K562 (cell line): ENCODE measurements around the gene PSMA2. TPM values are rescaled to one million over a fixed set of nuclear protein-coding genes. Genes with fewer than 3 reads are reported as not detected.

ENCODE experiments used
- ATAC-seq: fragments of 200-7000 bp; cut with Tn5 transposase; 3 replicates; pipeline ENCODE4 v1.9.1; 2020; ENCODE audit warnings: moderate library complexity
- BruUV-seq: library from RNA; stranded (reverse); fragments of 400-500 nt; replicated peaks from 2 replicates; lab custom pipeline; 2021; lab: Mats Ljungman, UMichigan
- CTCF ChIA-PET: fragments of 300-600 bp; formaldehyde crosslinking; extraction: SDS; loops from one replicate; lab custom pipeline; 2021; ENCODE audit warnings: low intra/inter-chr PET ratio; lab: Yijun Ruan, JAX
- POLR2A ChIA-PET: fragments of 300-600, 350-650 bp; sonication (Branson Sonifier 250); formaldehyde crosslinking; extraction: SDS; loops from one replicate; lab custom pipeline; 2021; ENCODE audit warnings: antibody characterized with exemption, inconsistent platforms; lab: Yijun Ruan, JAX
- DNase-seq, 4 experiments: peaks; one replicate each; pipeline versions ENCODE4 v3.0.0 to v3.0.0-alpha.2; 2011 to 2018; ENCODE audit warnings: low spot score in 3 of 4, mixed read lengths in 3 of 4; ENCODE audit errors: extremely low read depth in 1 of 4
- FAIRE-seq: peaks from 2 replicates; lab custom pipeline; 2011; peaks lifted over from hg19 to GRCh38; lab: Jason Lieb, UNC
- H2AFZ ChIP-seq: 2 replicates; pipeline ENCODE4 v1.6.0; 2011; ENCODE audit warnings: low read depth, low read length, control low read depth, inconsistent platforms
- H3K27ac ChIP-seq: fragments of 200-600 bp; 3 replicates; pipeline ENCODE4 v1.8.0; 2011; ENCODE audit warnings: low read depth, mild to moderate bottlenecking, control low read depth, inconsistent platforms, low read length, moderate library complexity, mixed read lengths; ENCODE audit errors: extremely low read depth
- H3K27me3 ChIP-seq, 2 experiments: fragments of 300-600 bp in 1 of 2; 2 replicates in 1 of 2; 3 replicates in 1 of 2; pipeline versions ENCODE4 v1.6.0 to v1.8.0; 2011; ENCODE audit warnings: inconsistent platforms in 2 of 2, low read length in 2 of 2, mild to moderate bottlenecking in 1 of 2, mixed read lengths in 1 of 2, moderate library complexity in 1 of 2; ENCODE audit not compliant: control insufficient read depth in 2 of 2, insufficient read depth in 2 of 2
- H3K36me3 ChIP-seq: fragments of 300-600 bp; 3 replicates; pipeline ENCODE4 v1.8.0; 2011; ENCODE audit warnings: mild to moderate bottlenecking, low read length, inconsistent platforms; ENCODE audit not compliant: control insufficient read depth, insufficient read depth
- H3K4me1 ChIP-seq, 2 experiments: fragments of 200-600 bp in 1 of 2; replicated peaks in 1 of 2; 2 replicates in 1 of 2; 3 replicates in 1 of 2; pipeline versions ENCODE4 v1.5.1 to v1.8.0; 2011; ENCODE audit warnings: inconsistent platforms in 2 of 2, low read length in 2 of 2, mild to moderate bottlenecking in 1 of 2, mixed read lengths in 1 of 2, moderate library complexity in 1 of 2; ENCODE audit not compliant: control insufficient read depth in 2 of 2, insufficient read depth in 2 of 2
- H3K4me2 ChIP-seq: 2 replicates; pipeline ENCODE4 v1.6.1; 2011; ENCODE audit warnings: low read length, control low read depth, inconsistent platforms, mixed read lengths; ENCODE audit not compliant: insufficient read depth
- H3K4me3 ChIP-seq: fragments of 200-600 bp; sonication (generic), shearing (Covaris generic); 2 replicates; pipeline ENCODE4 v1.5.1; 2016; ENCODE audit warnings: control low read depth, inconsistent platforms
- H3K79me2 ChIP-seq: fragments of 200-600 bp; 3 replicates; pipeline ENCODE4 v1.8.0; 2011; ENCODE audit warnings: low read length, inconsistent platforms; ENCODE audit not compliant: control insufficient read depth, insufficient read depth
- H3K9ac ChIP-seq, 2 experiments: 2 replicates each; pipeline versions ENCODE4 v1.6.0 to v1.6.1; 2011; ENCODE audit warnings: low read depth in 2 of 2, low read length in 2 of 2, control low read depth in 1 of 2, inconsistent platforms in 1 of 2, mild to moderate bottlenecking in 1 of 2, mixed read lengths in 1 of 2; ENCODE audit not compliant: insufficient read depth in 1 of 2
- H3K9me1 ChIP-seq: one replicate; pipeline ENCODE4 v1.6.0; 2011; ENCODE audit warnings: inconsistent platforms, mild to moderate bottlenecking, low read length, moderate library complexity; ENCODE audit not compliant: control insufficient read depth, insufficient read depth
- H3K9me3 ChIP-seq: replicated peaks from 2 replicates; pipeline ENCODE4 v1.5.1; 2011; ENCODE audit warnings: low read depth, low read length, inconsistent platforms; ENCODE audit not compliant: control insufficient read depth, insufficient read depth
- H4K20me1 ChIP-seq: replicated peaks from 2 replicates; pipeline ENCODE4 v1.6.1; 2011; ENCODE audit warnings: low read length, inconsistent platforms, mixed read lengths; ENCODE audit not compliant: control insufficient read depth, insufficient read depth
- MTF1 ChIP-seq: fragments of 250-450 bp; sonication (Bioruptor Pico); IDR thresholded peaks from 2 replicates; pipeline ENCODE4 v1.9.0; 2021; ENCODE audit warnings: moderate library complexity, mild to moderate bottlenecking, inconsistent platforms, borderline replicate concordance
- NR3C1 ChIP-seq: sonication (generic); formaldehyde crosslinking; IDR thresholded peaks from 2 replicates; pipeline ENCODE4 v1.8.1; 2022; ENCODE audit warnings: missing genetic modification reagents
- PCBP2 ChIP-seq: fragments of 200-400 bp; formaldehyde crosslinking; IDR thresholded peaks from 2 replicates; pipeline ENCODE4 v1.6.1; 2018; ENCODE audit warnings: low read length, low read depth, mild to moderate bottlenecking, moderate library complexity; ENCODE audit not compliant: poor library complexity, severe bottlenecking
- RAD21 ChIP-seq, 2 experiments: fragments of 250-450 bp in 1 of 2; fragments of 450-650 bp in 1 of 2; sonication (Bioruptor Pico) in 1 of 2; formaldehyde crosslinking in 1 of 2; IDR thresholded peaks in 1 of 2; conservative IDR thresholded peaks in 1 of 2; 2 replicates each; pipeline versions ENCODE4 v1.4.0 to v1.8.0; 2020 to 2022; ENCODE audit warnings: mild to moderate bottlenecking in 2 of 2, moderate library complexity in 1 of 2
- REST ChIP-seq, 2 experiments: fragments of 450-650 bp; formaldehyde crosslinking in 1 of 2; IDR thresholded peaks; 2 replicates each; pipeline versions ENCODE4 v1.4.0 to v1.6.1; 2014 to 2020; ENCODE audit warnings: mild to moderate bottlenecking in 2 of 2, borderline replicate concordance in 1 of 2, low read depth in 1 of 2
- SMC3 ChIP-seq: conservative IDR thresholded peaks from 2 replicates; pipeline ENCODE4 v1.6.1; 2011; ENCODE audit warnings: low read depth, low read length, improper control_type of control experiment; ENCODE audit not compliant: insufficient read depth
- THRA ChIP-seq: fragments of 450-650 bp; IDR thresholded peaks from 2 replicates; pipeline ENCODE4 v1.6.1; 2017; ENCODE audit warnings: mild to moderate bottlenecking, moderate library complexity
- ZNF133 ChIP-seq: fragments of 250-450 bp; sonication (Bioruptor Pico); IDR thresholded peaks from 2 replicates; pipeline ENCODE4 v1.4.0; 2020; ENCODE audit warnings: mild to moderate bottlenecking
- ZNF143 ChIP-seq: sonication (generic); formaldehyde crosslinking; IDR thresholded peaks from 2 replicates; pipeline ENCODE4 v1.9.0; 2022; ENCODE audit warnings: mild to moderate bottlenecking, missing genetic modification reagents
- ZNF431 ChIP-seq: sonication (generic); formaldehyde crosslinking; IDR thresholded peaks from 2 replicates; pipeline ENCODE4 v1.8.0; 2022; ENCODE audit warnings: mild to moderate bottlenecking, missing genetic modification reagents
- ZNF551 ChIP-seq: fragments of 250-450 bp; sonication (Bioruptor Pico); IDR thresholded peaks from 2 replicates; pipeline ENCODE4 v1.5.0; 2021; ENCODE audit warnings: mild to moderate bottlenecking, moderate library complexity
- WGBS: fragments of 100-300 bp; shearing (Covaris generic); methylation state at CpG from one replicate; pipeline ENCODE4 v1.1.6; 2016; ENCODE audit warnings: low coverage, mixed read lengths; ENCODE audit not compliant: insufficient coverage; ENCODE audit errors: missing lambda C conversion rate; 5-methylcytosine and 5-hydroxymethylcytosine counted together
- in situ Hi-C: fragments of 300-500 bp; cut with MboI; formaldehyde crosslinking; loops from 4 replicates; pipeline ENCODE4 v1.15.0; 2018; ENCODE audit warnings: inconsistent platforms, mixed read lengths
- intact Hi-C: fragments of 100-400 bp; cut with micrococcal nuclease; formaldehyde crosslinking; loops from 2 replicates; pipeline ENCODE4 v1.14.2; 2022
- polyA plus RNA-seq, 8 experiments: library from polyadenylated mRNA; depleted of rRNA in 4 of 8; stranded (reverse) in 5 of 8; unstranded in 3 of 8; fragments of >200 nt; fragmentation: Nextera tagmentation in 2 of 8; fragmentation: Illumina TruSeq in 1 of 8; extraction: Ambion mirVana in 2 of 8; extraction: Trizol in 1 of 8; gene quantifications; 2 replicates each; pipeline versions ENCODE4 v1.2.1 to v1.2.3, GENCODE V29; 2011 to 2014; ENCODE audit warnings: inconsistent platforms in 1 of 8, missing spikeins in 1 of 8
- total RNA-seq, 7 experiments: library from RNA; depleted of rRNA in 6 of 7; stranded (reverse); fragments of >200 nt in 6 of 7; fragmentation: Illumina TruSeq in 2 of 7; extraction: Trizol in 2 of 7; gene quantifications; 2 replicates each; pipeline versions ENCODE4 v1.2.1 to v1.2.3, GENCODE V29; 2011 to 2021; ENCODE audit warnings: low replicate concordance in 1 of 7

Gene PSMA2
- total and polyA plus RNA-seq, 9 of the 15 experiments (the other 6 are each of a cell fraction or from before 2014, with no cell fraction given) = 91.7 to 1,070 (median 213) TPM

GRCh38 chr7:42886129-42886528, 45.8 kb downstream of the PSMA2 start:
- Histone ChIP-seq H4K20me1 (no peaks in the 10 kb centered on the region), H3K36me3 (no peaks in the 10 kb centered on the region), H3K27ac (no peak overlapping the region), H3K4me1 (peaks cover 3 to 27% of the 10 kb centered on the region in 2 experiments; a peak in 2 of 5 replicates), H3K4me3 (no peak overlapping the region), H3K4me2 (no peak overlapping the region), H2AFZ (0 out of 2 replicates have a peak overlapping the region, but pooled peaks have one; percentile 11), H3K9me1 (no peaks in the 10 kb centered on the region), H3K79me2 (no peaks in the 10 kb centered on the region), H3K9ac (no peak overlapping the region), H3K9me3 (no peaks in the 10 kb centered on the region), H3K27me3 (no peaks in the 10 kb centered on the region)
- 46% methylated on average over 2 of the region's 2 CpGs for WGBS
- 0 out of 3 replicates have a peak, but pooled peaks have one; percentile 13 for ATAC-seq
- ChIA-PET CTCF (interaction anchor here (0.9 kb wide), 1 partner anchor 17 kb away, joined by 4 read pairs; no protein-coding TSS in a partner anchor), POLR2A (no interaction called here)
- DNase-seq = no peak
- in situ Hi-C loops = no loop called here
- intact Hi-C loops = no loop called here
- BruUV-seq = no TSS peak
- peak; percentile 42 for FAIRE-seq
- TF ChIP-seq NR3C1 (CRISPR knock-in tag) (no peak), RAD21 (CRISPR knock-in tag; conservative IDR thresholded peaks at IDR 0.05 in 1 of 2, IDR thresholded peaks at IDR 0.05 in 1 of 2) (peak; percentile 16 to 40; a peak in 3 of 4 replicates), ZNF133 (CRISPR knock-in tag) (no peak), ZNF431 (CRISPR knock-in tag) (no peak), ZNF143 (no peak), ZNF551 (no peak), THRA (no peak), MTF1 (CRISPR knock-in tag) (no peak), PCBP2 (no peak), REST (IDR thresholded peaks at IDR 0.05; ENCODE audit: borderline replicate concordance) (no peak), REST (CRISPR knock-in tag; IDR thresholded peaks at IDR 0.05; ENCODE audit: low read depth) (no peak), SMC3 (0 out of 2 replicates have a peak, but pooled peaks have one; percentile 11)
